ENCODE data around the gene FBLN1. TPM values are rescaled to one million over a fixed set of nuclear protein-coding genes. Genes with fewer than 3 reads are reported as not detected.
"Not testable (repeated sequence)": the region's sequence is repeated elsewhere in the genome, so short reads cannot be mapped to it uniquely, and the experiment has no call there.

Gene FBLN1
- total and polyA plus RNA-seq, 4 experiments from 2014 or later: not detected

- peak overlapping the region in 1 of 7 donors; percentile 52 for H3K27ac Mint-ChIP-seq
- DNase-seq: no peak
- Histone ChIP-seq H3K27ac (ENCODE audit: low read depth, low read length) (no peak overlapping the region), H3K4me3 (ENCODE audit: low read length in 2 of 2) (no peak overlapping the region), H3K36me3 (ENCODE audit: insufficient read depth, low read length) (no peaks in the 10 kb centered on the region), H3K27me3 (ENCODE audit: insufficient read depth, low read length) (no peaks in the 10 kb centered on the region), H3K9me3 (ENCODE audit: control insufficient read depth in 1 of 2, low read length in 2 of 2) (no peaks in the 10 kb centered on the region), H3K4me1 (ENCODE audit: insufficient read depth, low read length) (no peaks in the 10 kb centered on the region)
- POLR2A ChIA-PET (ENCODE audit: partially characterized antibody): no interaction called here
- CTCF ChIA-PET (ENCODE audit: partially characterized antibody): no interaction called here
- H3K4me1 Mint-ChIP-seq: no peaks in the 10 kb centered on the region
- no peaks in the 10 kb centered on the region for H3K36me3 Mint-ChIP-seq
- H3K9me3 Mint-ChIP-seq: no peaks in the 10 kb centered on the region
- H3K4me3 Mint-ChIP-seq: no peak overlapping the region
- intact Hi-C loops (cut with micrococcal nuclease): no loop called here
- H3K27me3 Mint-ChIP-seq: peaks cover 0 to 5% of the 10 kb centered on the region in 2 donors
These were observed 27.4 kb downstream of the FBLN1 start for GRCh38 chr22:45529971-45530575.

DNA sequence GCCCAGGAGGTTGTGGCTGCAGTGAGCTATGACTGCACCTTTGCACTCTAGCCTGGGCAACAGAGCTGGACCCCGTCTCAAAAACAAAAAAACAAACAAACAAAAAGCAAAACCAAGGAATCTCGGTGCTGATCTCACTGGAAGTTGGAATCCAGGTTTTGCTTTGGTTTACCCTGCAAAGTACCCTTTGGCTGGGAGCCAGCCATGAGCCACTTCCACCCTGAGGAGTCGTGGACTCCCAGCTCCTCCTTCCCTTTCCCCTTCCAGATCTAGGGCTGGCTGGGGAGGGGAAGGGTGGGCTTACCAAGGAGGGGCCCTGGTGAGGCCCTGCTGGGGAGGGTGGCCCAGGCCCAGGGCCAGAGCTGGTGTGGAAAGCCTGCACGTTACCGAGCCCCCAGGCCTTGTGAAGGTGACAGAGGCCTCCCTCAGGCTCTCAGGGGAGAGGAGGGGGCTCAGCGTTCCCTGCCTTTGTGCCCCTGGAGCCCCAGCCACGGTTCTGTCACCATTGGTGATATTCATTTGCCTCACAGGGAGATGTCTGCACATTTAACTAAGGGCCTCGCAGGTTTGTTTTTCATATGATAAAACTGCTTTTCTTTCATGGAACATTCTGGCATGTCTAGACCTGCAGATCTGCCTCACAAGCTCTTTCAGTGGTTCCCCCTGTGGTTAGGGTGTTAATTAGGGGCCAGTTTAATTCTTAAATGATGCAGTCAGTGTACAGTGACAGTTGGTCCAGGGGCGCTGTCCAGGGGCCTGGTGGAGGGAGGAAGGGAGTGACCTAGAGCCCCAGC is 29.0 kb downstream of the FBLN1 start:
- POLR2A ChIA-PET (ENCODE audit: partially characterized antibody): no interaction called here
- DNase-seq: no peak
- no peaks in the 10 kb centered on the region for H3K4me1 ChIP-seq (ENCODE audit: insufficient read depth, low read length)
- no peaks in the 10 kb centered on the region for H3K36me3 Mint-ChIP-seq
- H3K9me3 ChIP-seq (ENCODE audit: control insufficient read depth in 1 of 2, low read length in 2 of 2): no peaks in the 10 kb centered on the region
- no peaks in the 10 kb centered on the region for H3K9me3 Mint-ChIP-seq
- H3K27ac Mint-ChIP-seq: peak overlapping the region in 1 of 7 donors; percentile 36
- no peaks in the 10 kb centered on the region for H3K27me3 ChIP-seq (ENCODE audit: insufficient read depth, low read length)
- no peaks in the 10 kb centered on the region for H3K4me1 Mint-ChIP-seq
- intact Hi-C loops (cut with micrococcal nuclease): no loop called here
- peaks cover 0 to 5% of the 10 kb centered on the region in 2 donors for H3K27me3 Mint-ChIP-seq
- H3K4me3 ChIP-seq (ENCODE audit: low read length in 2 of 2): no peak overlapping the region
- no peak overlapping the region for H3K4me3 Mint-ChIP-seq
- H3K36me3 ChIP-seq (ENCODE audit: insufficient read depth, low read length): no peaks in the 10 kb centered on the region
- H3K27ac ChIP-seq (ENCODE audit: low read depth, low read length): no peak overlapping the region
- CTCF ChIA-PET (ENCODE audit: partially characterized antibody): no interaction called here

DNA sequence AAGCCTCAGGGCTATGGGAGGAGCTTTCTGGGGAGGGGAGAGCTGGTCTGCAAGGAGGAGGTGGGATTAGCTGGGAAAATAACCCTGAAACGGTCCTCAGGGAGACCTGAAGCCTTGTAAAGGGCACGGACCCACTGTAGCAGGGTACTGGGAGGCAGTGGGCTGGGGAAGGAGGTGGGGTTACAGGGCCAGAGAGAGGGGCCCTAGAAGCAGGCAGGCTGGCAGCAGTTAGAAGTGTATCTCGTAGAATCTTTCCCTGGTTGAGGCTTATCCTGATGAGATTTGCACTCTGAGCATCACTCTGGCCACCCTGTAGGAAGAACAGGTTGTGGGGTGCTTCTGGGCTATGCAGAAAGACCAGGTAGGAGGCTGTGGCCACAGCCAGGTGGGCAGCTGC is 29.6 kb downstream of the FBLN1 start:
- Histone ChIP-seq H3K27ac (ENCODE audit: low read depth, low read length) (no peak overlapping the region), H3K27me3 (ENCODE audit: insufficient read depth, low read length) (no peaks in the 10 kb centered on the region), H3K36me3 (ENCODE audit: insufficient read depth, low read length) (no peaks in the 10 kb centered on the region), H3K9me3 (ENCODE audit: control insufficient read depth in 1 of 2, low read length in 2 of 2) (no peaks in the 10 kb centered on the region), H3K4me3 (ENCODE audit: low read length in 2 of 2) (no peak overlapping the region), H3K4me1 (ENCODE audit: insufficient read depth, low read length) (no peaks in the 10 kb centered on the region)
- Mint-ChIP-seq H3K4me3 (no peak overlapping the region), H3K36me3 (no peaks in the 10 kb centered on the region), H3K9me3 (no peaks in the 10 kb centered on the region), H3K27ac (peak overlapping the region in 1 of 7 donors; percentile 36), H3K27me3 (peaks cover 0 to 5% of the 10 kb centered on the region in 2 donors), H3K4me1 (no peaks in the 10 kb centered on the region)
- DNase-seq: no peak
- ChIA-PET CTCF (ENCODE audit: partially characterized antibody) (no interaction called here), POLR2A (ENCODE audit: partially characterized antibody) (no interaction called here)
- intact Hi-C loops (cut with micrococcal nuclease): no loop called here

DNA sequence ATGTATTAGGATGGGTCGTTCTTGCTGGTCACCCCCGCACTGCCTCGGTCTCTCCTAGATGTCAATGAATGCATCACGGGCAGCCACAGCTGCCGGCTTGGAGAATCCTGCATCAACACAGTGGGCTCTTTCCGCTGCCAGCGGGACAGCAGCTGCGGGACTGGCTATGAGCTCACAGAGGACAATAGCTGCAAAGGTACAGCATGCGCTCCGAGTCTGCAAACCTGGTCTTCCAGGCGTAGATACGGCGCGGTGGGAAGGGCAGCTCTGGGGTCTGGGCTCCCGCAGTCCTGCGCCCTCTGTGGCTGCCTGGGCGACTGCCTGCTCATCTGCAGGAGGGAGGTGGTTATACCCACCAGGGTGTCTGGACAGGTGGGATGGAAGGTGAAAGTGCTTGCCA is 31.0 kb downstream of the FBLN1 start:
- H3K27ac ChIP-seq (ENCODE audit: low read depth, low read length): no peak overlapping the region
- H3K4me3 ChIP-seq (ENCODE audit: low read length in 2 of 2): no peak overlapping the region
- H3K27me3 Mint-ChIP-seq: peaks cover 2 to 4% of the 10 kb centered on the region in 2 donors
- no peaks in the 10 kb centered on the region for H3K36me3 Mint-ChIP-seq
- ChIA-PET CTCF (ENCODE audit: partially characterized antibody) (no interaction called here), POLR2A (ENCODE audit: partially characterized antibody) (no interaction called here)
- no peak for DNase-seq
- no peaks in the 10 kb centered on the region for H3K4me1 Mint-ChIP-seq
- H3K9me3 ChIP-seq (ENCODE audit: control insufficient read depth in 1 of 2, low read length in 2 of 2): no peaks in the 10 kb centered on the region
- intact Hi-C loops (cut with micrococcal nuclease): no loop called here
- H3K27ac Mint-ChIP-seq: no peak overlapping the region
- no peaks in the 10 kb centered on the region for H3K36me3 ChIP-seq (ENCODE audit: insufficient read depth, low read length)
- H3K4me1 ChIP-seq (ENCODE audit: insufficient read depth, low read length): no peaks in the 10 kb centered on the region
- H3K4me3 Mint-ChIP-seq: no peak overlapping the region
- no peaks in the 10 kb centered on the region for H3K9me3 Mint-ChIP-seq
- no peaks in the 10 kb centered on the region for H3K27me3 ChIP-seq (ENCODE audit: insufficient read depth, low read length)

DNA sequence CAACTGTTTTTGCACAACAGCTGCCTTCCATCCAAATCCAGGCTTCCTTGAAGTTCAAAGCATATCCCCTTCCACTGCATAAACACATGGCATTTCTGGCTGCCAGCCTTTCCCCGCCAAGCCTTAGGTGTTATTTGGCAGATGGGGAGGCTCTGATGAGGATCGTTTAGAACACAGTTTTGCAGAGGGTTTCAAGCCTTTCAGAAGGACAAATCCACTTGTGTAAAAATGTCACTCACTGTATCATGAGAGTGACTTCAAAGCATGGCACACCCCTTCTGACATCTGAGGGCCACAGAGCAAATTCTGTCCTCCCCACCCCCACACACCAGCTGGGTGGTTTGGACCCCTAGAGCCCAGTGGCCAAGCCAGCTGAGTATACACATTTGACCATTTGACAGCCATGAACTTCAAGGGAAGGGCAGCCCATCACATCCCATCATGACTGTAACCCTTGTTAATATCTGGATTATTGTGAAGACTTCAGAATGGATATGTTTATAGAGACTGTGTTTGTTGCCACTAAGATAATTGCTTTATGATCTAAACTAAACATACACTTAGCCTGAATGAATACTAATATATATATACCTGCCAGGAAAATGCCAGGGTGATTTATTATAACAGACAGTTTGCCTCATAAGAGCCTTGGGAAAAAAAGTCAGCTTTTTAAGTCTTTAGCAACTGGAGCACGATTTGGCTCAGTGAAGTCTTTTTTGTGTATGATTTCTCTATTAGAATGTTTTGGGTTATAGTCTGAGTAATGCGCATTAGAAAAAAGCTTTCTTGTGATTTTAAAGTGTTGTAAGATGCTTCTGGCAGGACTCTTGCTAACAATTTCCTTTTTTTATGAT is 31.9 kb downstream of the FBLN1 start:
- Mint-ChIP-seq H3K4me1 (no peaks in the 10 kb centered on the region), H3K4me3 (no peak overlapping the region), H3K9me3 (no peaks in the 10 kb centered on the region), H3K36me3 (no peaks in the 10 kb centered on the region), H3K27me3 (peaks cover 2 to 4% of the 10 kb centered on the region in 2 donors), H3K27ac (no peak overlapping the region)
- H3K36me3 ChIP-seq (ENCODE audit: insufficient read depth, low read length): no peaks in the 10 kb centered on the region
- no peak for DNase-seq
- POLR2A ChIA-PET (ENCODE audit: partially characterized antibody): no interaction called here
- H3K9me3 ChIP-seq (ENCODE audit: control insufficient read depth in 1 of 2, low read length in 2 of 2): no peaks in the 10 kb centered on the region
- H3K4me3 ChIP-seq (ENCODE audit: low read length in 2 of 2): no peak overlapping the region
- H3K4me1 ChIP-seq (ENCODE audit: insufficient read depth, low read length): no peaks in the 10 kb centered on the region
- intact Hi-C loops (cut with micrococcal nuclease): no loop called here
- no peaks in the 10 kb centered on the region for H3K27me3 ChIP-seq (ENCODE audit: insufficient read depth, low read length)
- no peak overlapping the region for H3K27ac ChIP-seq (ENCODE audit: low read depth, low read length)
- CTCF ChIA-PET (ENCODE audit: partially characterized antibody): no interaction called here

GRCh38 chr22:45535290-45535689 is 32.6 kb downstream of the FBLN1 start:
- intact Hi-C loops (cut with micrococcal nuclease): no loop called here
- H3K27ac Mint-ChIP-seq: peak overlapping the region in 1 of 7 donors; percentile 22
- Histone ChIP-seq H3K9me3 (ENCODE audit: control insufficient read depth in 1 of 2, low read length in 2 of 2) (no peaks in the 10 kb centered on the region), H3K4me1 (ENCODE audit: insufficient read depth, low read length) (no peaks in the 10 kb centered on the region), H3K4me3 (ENCODE audit: low read length in 2 of 2) (no peak overlapping the region), H3K36me3 (ENCODE audit: insufficient read depth, low read length) (no peaks in the 10 kb centered on the region), H3K27ac (ENCODE audit: low read depth, low read length) (no peak overlapping the region), H3K27me3 (ENCODE audit: insufficient read depth, low read length) (no peaks in the 10 kb centered on the region)
- CTCF ChIA-PET (ENCODE audit: partially characterized antibody): no interaction called here
- no peak for DNase-seq
- H3K4me3 Mint-ChIP-seq: no peak overlapping the region
- POLR2A ChIA-PET (ENCODE audit: partially characterized antibody): no interaction called here
- no peaks in the 10 kb centered on the region for H3K9me3 Mint-ChIP-seq
- H3K36me3 Mint-ChIP-seq: no peaks in the 10 kb centered on the region
- peaks cover 2 to 4% of the 10 kb centered on the region in 2 donors for H3K27me3 Mint-ChIP-seq
- no peaks in the 10 kb centered on the region for H3K4me1 Mint-ChIP-seq

GRCh38 chr22:45535835-45536234 is 33.2 kb downstream of the FBLN1 start:
- H3K4me3 Mint-ChIP-seq; POLR2A ChIA-PET (ENCODE audit: partially characterized antibody); H3K4me3 ChIP-seq (ENCODE audit: low read length in 2 of 2); H3K27me3 Mint-ChIP-seq; H3K4me1 ChIP-seq (ENCODE audit: insufficient read depth, low read length); H3K36me3 Mint-ChIP-seq; H3K9me3 Mint-ChIP-seq; H3K36me3 ChIP-seq (ENCODE audit: insufficient read depth, low read length); CTCF ChIA-PET (ENCODE audit: partially characterized antibody); H3K27me3 ChIP-seq (ENCODE audit: insufficient read depth, low read length); H3K27ac Mint-ChIP-seq; H3K9me3 ChIP-seq (ENCODE audit: control insufficient read depth in 1 of 2, low read length in 2 of 2); H3K27ac ChIP-seq (ENCODE audit: low read depth, low read length); H3K4me1 Mint-ChIP-seq; DNase-seq; intact Hi-C loops (cut with micrococcal nuclease): not testable (repeated sequence)

All from CD4-positive, alpha-beta memory T cell (primary cell).